HG03439 (cell line): Measurements from ENCODE around the gene FKBP4.

Source experiments
- ATAC-seq: cut with Tn5 transposase; IDR thresholded peaks from one replicate; pipeline ENCODE4 v1.9.1; 2021; ENCODE audit warnings: mild to moderate bottlenecking, moderate library complexity; ENCODE audit not compliant: unreplicated experiment

FKBP4 gene

GRCh38 chr12:2776129-2776806, 18.5 kb upstream of the FKBP4 start:
- no peak for ATAC-seq

GRCh38 chr12:2779281-2779680, 15.5 kb upstream of the FKBP4 start:
- ATAC-seq, result no peak

GRCh38 chr12:2783936-2784600, 10.7 kb upstream of the FKBP4 start:
- ATAC-seq, result no peak

- ATAC-seq, result no peak
Measured at GRCh38 chr12:2785017-2785416, 9.8 kb upstream of the FKBP4 start.

- ATAC-seq, result no peak
Measured at GRCh38 chr12:2791089-2791488, 3.7 kb upstream of the FKBP4 start.

GRCh38 chr12:2792671-2793500, 1.9 kb upstream of the FKBP4 start:
- no peak for ATAC-seq

- ATAC-seq, result no peak
Measured at GRCh38 chr12:2793561-2793960, 1.2 kb upstream of the FKBP4 start.

GRCh38 chr12:2794191-2794735, 507 bp upstream of the FKBP4 start:
- ATAC-seq, result peak; percentile 13

- peak; percentile 62 for ATAC-seq
Measured at GRCh38 chr12:2795291-2796186, 769 bp downstream of the FKBP4 start.

- no peak for ATAC-seq
Measured at GRCh38 chr12:2796187-2796666, 1.5 kb downstream of the FKBP4 start.

- ATAC-seq, result no peak
Measured at GRCh38 chr12:2797721-2798418, 3.1 kb downstream of the FKBP4 start.

GRCh38 chr12:2800046-2800570, 5.3 kb downstream of the FKBP4 start:
- no peak for ATAC-seq

- ATAC-seq, result no peak
Measured at GRCh38 chr12:2801044-2801783, 6.4 kb downstream of the FKBP4 start.

GRCh38 chr12:2803635-2804392, 9.0 kb downstream of the FKBP4 start:
- ATAC-seq, result no peak

GRCh38 chr12:2804393-2805142, 9.8 kb downstream of the FKBP4 start:
- no peak for ATAC-seq

- no peak for ATAC-seq
Measured at GRCh38 chr12:2805143-2805520, 10.4 kb downstream of the FKBP4 start.

GRCh38 chr12:2806700-2807099, 11.9 kb downstream of the FKBP4 start:
- no peak for ATAC-seq
